Astrocyte (in vitro differentiated cells and primary cell): Measurements from ENCODE around the gene PEAK1. TPM values are rescaled to one million over a fixed set of nuclear protein-coding genes. Genes with fewer than 3 reads are reported as not detected.

Experiments
- DNase-seq: peaks from one replicate; pipeline ENCODE4 v3.0.0-alpha.2; 2010; ENCODE audit warnings: low read depth
- FAIRE-seq: peaks from 2 replicates; lab custom pipeline; 2011; peaks lifted over from hg19 to GRCh38; lab: Jason Lieb, UNC
- H2AFZ ChIP-seq: 2 replicates; pipeline ENCODE4 v1.6.0; 2012; ENCODE audit warnings: low read depth, low read length, inconsistent platforms
- H3K27ac ChIP-seq: 2 replicates; pipeline ENCODE4 v1.5.1; 2011; ENCODE audit warnings: low read depth, low read length, inconsistent platforms
- H3K27me3 ChIP-seq: 2 replicates; pipeline ENCODE4 v1.6.0; 2011; ENCODE audit warnings: low read length, inconsistent platforms; ENCODE audit not compliant: insufficient read depth
- H3K36me3 ChIP-seq: 2 replicates; pipeline ENCODE4 v1.5.1; 2011; ENCODE audit warnings: low read length, inconsistent platforms; ENCODE audit not compliant: insufficient read depth
- H3K4me1 ChIP-seq: 2 replicates; pipeline ENCODE4 v1.5.1; 2011; ENCODE audit warnings: low read length, inconsistent platforms; ENCODE audit not compliant: insufficient read depth
- H3K4me2 ChIP-seq: 2 replicates; pipeline ENCODE4 v1.6.0; 2012; ENCODE audit warnings: low read length, inconsistent platforms
- H3K4me3 ChIP-seq: 2 replicates; pipeline ENCODE4 v1.5.1; 2011; ENCODE audit warnings: low read depth, mild to moderate bottlenecking, low read length, inconsistent platforms; ENCODE audit not compliant: insufficient read depth
- H3K79me2 ChIP-seq: 2 replicates; pipeline ENCODE4 v1.6.0; 2012; ENCODE audit warnings: mild to moderate bottlenecking, low read length, inconsistent platforms; ENCODE audit not compliant: insufficient read depth
- H3K9ac ChIP-seq: 2 replicates; pipeline ENCODE4 v1.6.0; 2012; ENCODE audit warnings: mild to moderate bottlenecking, low read length, inconsistent platforms
- H3K9me3 ChIP-seq: 2 replicates; pipeline ENCODE4 v1.5.1; 2012; ENCODE audit warnings: low read depth, mild to moderate bottlenecking, low read length, inconsistent platforms; ENCODE audit not compliant: insufficient read depth
- H4K20me1 ChIP-seq: 2 replicates; pipeline ENCODE4 v1.6.0; 2012; ENCODE audit warnings: low read length, inconsistent platforms; ENCODE audit not compliant: insufficient read depth
- H3K27ac Mint-ChIP-seq: one replicate; pipeline ENCODE4 v1.8.0; 2021; ENCODE audit warnings: mild to moderate bottlenecking, mixed read lengths; ENCODE audit not compliant: unreplicated experiment
- H3K27me3 Mint-ChIP-seq: one replicate; pipeline ENCODE4 v1.8.0; 2021; ENCODE audit warnings: low read depth, mixed read lengths; ENCODE audit not compliant: unreplicated experiment
- H3K36me3 Mint-ChIP-seq: one replicate; pipeline ENCODE4 v1.8.0; 2021; ENCODE audit warnings: low read depth, mixed read lengths; ENCODE audit not compliant: unreplicated experiment
- H3K4me1 Mint-ChIP-seq: one replicate; pipeline ENCODE4 v1.8.0; 2021; ENCODE audit warnings: low read depth, mixed read lengths; ENCODE audit not compliant: unreplicated experiment
- H3K4me3 Mint-ChIP-seq: one replicate; pipeline ENCODE4 v1.8.0; 2021; ENCODE audit warnings: mild to moderate bottlenecking, moderate library complexity, mixed read lengths; ENCODE audit not compliant: unreplicated experiment
- H3K9me3 Mint-ChIP-seq: one replicate; pipeline ENCODE4 v1.8.0; 2021; ENCODE audit warnings: mild to moderate bottlenecking, mixed read lengths; ENCODE audit not compliant: unreplicated experiment
- CTCF ChIP-seq: IDR thresholded peaks from 2 replicates; pipeline ENCODE4 v1.5.1; 2011; ENCODE audit warnings: low read depth, mild to moderate bottlenecking, inconsistent platforms, low read length, moderate library complexity; ENCODE audit not compliant: insufficient read depth
- EZH2 ChIP-seq: IDR thresholded peaks from 2 replicates; pipeline ENCODE4 v1.6.1; 2012; ENCODE audit warnings: mild to moderate bottlenecking, low read length, inconsistent platforms; ENCODE audit not compliant: insufficient read depth
- total RNA-seq: library from RNA; stranded (reverse); gene quantifications from 2 replicates; pipeline ENCODE4 v1.2.1, GENCODE V29; 2021

PEAK1 gene
- total RNA-seq, 1 donor from 2014 or later = 62.3 TPM

- no peak overlapping the region for H3K4me2 ChIP-seq
- no peak overlapping the region for H3K4me3 ChIP-seq
- H3K27ac ChIP-seq = no peak overlapping the region
- H3K9me3 Mint-ChIP-seq = no peaks in the 10 kb centered on the region
- H3K4me1 ChIP-seq = peaks cover 1% of the 10 kb centered on the region
- H3K9me3 ChIP-seq = no peaks in the 10 kb centered on the region
- no peak for TF ChIP-seq EZH2
- TF ChIP-seq CTCF = no peak
- no peaks in the 10 kb centered on the region for H3K27me3 ChIP-seq
- H4K20me1 ChIP-seq = peaks cover 37% of the 10 kb centered on the region
- H3K27ac Mint-ChIP-seq = no peak overlapping the region
- FAIRE-seq (no peak), DNase-seq (no peak)
- no peaks in the 10 kb centered on the region for H3K27me3 Mint-ChIP-seq
- H2AFZ ChIP-seq = no peak overlapping the region
- H3K36me3 ChIP-seq = peaks cover 11% of the 10 kb centered on the region
- peaks cover 34% of the 10 kb centered on the region for H3K79me2 ChIP-seq
- peaks cover 15% of the 10 kb centered on the region for H3K36me3 Mint-ChIP-seq
- no peak overlapping the region for H3K4me3 Mint-ChIP-seq
- H3K4me1 Mint-ChIP-seq = peaks cover 9% of the 10 kb centered on the region
- H3K9ac ChIP-seq = no peak overlapping the region
These were observed 367.3 kb downstream of the PEAK1 start for GRCh38 chr15:77052556-77052955.

Other genes starting within 250 kb of the PEAK1 start
- 46.8 and 47.4 TPM in 2 replicates for gene HMG20A, start 784 bp upstream of the PEAK1 start, total RNA-seq
- 4.5 and 5.7 TPM in 2 replicates for gene LINGO1, start 212.8 kb upstream of the PEAK1 start, total RNA-seq